Spinal cord (tissue), 10 donors: Measurements from ENCODE around the gene CIITA. TPM values are rescaled to one million over a fixed set of nuclear protein-coding genes. Genes with fewer than 3 reads are reported as not detected.

ENCODE experiments used
- DNase-seq, 6 donors: peaks; one replicate each; pipeline versions ENCODE4 v3.0.0 to v3.0.0-alpha.2; 2013 to 2015; ENCODE audit warnings: low spot score in 6 of 6, low read depth in 4 of 6
- H3K27ac ChIP-seq: one replicate; pipeline ENCODE4 v1.5.1; 2013; ENCODE audit warnings: low read depth, low read length, control low read depth
- H3K27me3 ChIP-seq: one replicate; pipeline ENCODE4 v1.6.1; 2013; ENCODE audit warnings: low read length; ENCODE audit not compliant: control insufficient read depth, insufficient read depth
- H3K36me3 ChIP-seq: one replicate; pipeline ENCODE4 v1.6.1; 2013; ENCODE audit warnings: low read length; ENCODE audit not compliant: control insufficient read depth, insufficient read depth
- H3K4me1 ChIP-seq: one replicate; pipeline ENCODE4 v1.6.1; 2013; ENCODE audit warnings: low read length; ENCODE audit not compliant: control insufficient read depth, insufficient read depth
- H3K4me3 ChIP-seq: one replicate; pipeline ENCODE4 v1.5.1; 2013; ENCODE audit warnings: low read depth, low read length, control low read depth
- H3K9me3 ChIP-seq: one replicate; pipeline ENCODE4 v1.6.1; 2013; ENCODE audit warnings: low read length; ENCODE audit not compliant: control insufficient read depth, insufficient read depth
- WGBS: methylation state at CpG from one replicate; pipeline ENCODE4 v1.1.5; 2013; ENCODE audit warnings: missing lambda C conversion rate; ENCODE audit not compliant: insufficient coverage; 5-methylcytosine and 5-hydroxymethylcytosine counted together
- polyA plus RNA-seq, 2 donors: library from polyadenylated mRNA; unstranded; fragments of 120-200 nt; gene quantifications; one replicate each; pipeline ENCODE4 v1.2.1, GENCODE V29; 2013; ENCODE audit not compliant: insufficient read length in 2 of 2
- total RNA-seq, 2 donors: library from RNA; depleted of rRNA in 1 of 2; stranded (reverse); fragments of 120-200 nt in 1 of 2; fragments of >200 nt in 1 of 2; gene quantifications; one replicate each; pipeline versions ENCODE4 v1.2.3 to v1.2.4, GENCODE V29; 2013 to 2014
- donor health status: healthy.

The CIITA gene
- total and polyA plus RNA-seq, 4 donors: 1.2 to 4.2 (median 1.7) TPM

DNA sequence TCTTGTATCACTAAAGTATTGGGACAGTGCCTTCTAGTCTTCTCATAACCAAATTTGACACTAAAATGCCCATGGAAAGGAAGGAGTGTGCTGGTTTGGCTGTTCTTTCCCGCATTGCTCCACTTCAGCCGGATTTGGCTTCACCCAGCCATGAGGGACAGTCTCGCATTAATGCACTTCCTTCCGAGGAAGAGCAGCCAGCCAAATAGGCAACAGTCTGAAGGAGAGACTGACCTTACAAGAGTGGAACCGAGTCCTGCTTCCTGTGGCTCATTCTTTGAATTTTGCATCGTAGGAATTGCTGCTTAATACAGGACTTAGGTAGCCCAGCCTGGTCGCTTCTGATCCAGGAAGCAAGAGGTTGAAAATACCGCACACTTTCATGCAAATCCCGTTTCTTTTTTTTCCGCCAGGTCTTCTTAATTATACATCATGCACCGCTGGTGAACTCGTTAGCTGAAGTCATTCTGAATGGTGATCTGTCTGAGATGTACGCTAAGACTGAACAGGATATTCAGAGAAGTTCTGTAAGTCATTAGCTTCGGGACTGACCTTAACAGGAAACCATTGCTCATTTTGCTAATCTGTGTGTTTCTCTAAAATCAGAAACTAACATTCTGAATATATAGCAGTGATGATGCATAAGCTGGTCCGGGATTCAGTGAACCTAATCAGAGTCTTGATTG lies 105.6 kb downstream of the CIITA start:
- 72% methylated on average over 8 of the region's 15 CpGs for WGBS
- Histone ChIP-seq H3K4me1 (peaks cover 31% of the 10 kb centered on the region), H3K9me3 (no peaks in the 10 kb centered on the region), H3K27ac (no peak overlapping the region), H3K36me3 (peaks cover 24% of the 10 kb centered on the region), H3K4me3 (no peak overlapping the region), H3K27me3 (no peaks in the 10 kb centered on the region)
- DNase-seq: no peak

GRCh38 chr16:10983159-10983558 lies 106.2 kb downstream of the CIITA start:
- no peaks in the 10 kb centered on the region for H3K27me3 ChIP-seq
- peaks cover 20% of the 10 kb centered on the region for H3K36me3 ChIP-seq
- H3K4me3 ChIP-seq: no peak overlapping the region
- H3K9me3 ChIP-seq: no peaks in the 10 kb centered on the region
- H3K27ac ChIP-seq: no peak overlapping the region
- no peak for DNase-seq
- H3K4me1 ChIP-seq: peaks cover 27% of the 10 kb centered on the region
- WGBS: 94% methylated on average over 8 of the region's 8 CpGs

DNA sequence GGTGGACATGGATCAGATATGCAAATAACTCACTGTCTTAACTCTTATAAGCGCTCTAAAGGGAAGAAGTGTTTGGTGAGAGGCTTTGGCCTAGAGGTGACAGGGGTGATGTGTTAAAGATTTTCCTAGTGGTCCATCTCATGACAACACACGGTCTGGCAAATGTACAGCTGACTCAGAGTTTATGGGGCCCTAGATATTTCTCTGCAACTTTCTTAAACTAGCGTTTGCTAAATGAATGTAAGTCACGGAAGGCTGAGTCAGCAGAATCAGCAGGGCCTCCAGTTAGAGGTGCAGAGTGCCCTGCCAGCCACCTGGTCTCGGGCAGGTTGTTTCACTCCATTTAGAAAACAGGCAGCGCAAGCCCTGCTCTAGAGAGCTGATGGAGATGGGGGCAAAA lies 107.5 kb downstream of the CIITA start:
- Histone ChIP-seq H3K27me3 (no peaks in the 10 kb centered on the region), H3K9me3 (no peaks in the 10 kb centered on the region), H3K36me3 (peaks cover 24% of the 10 kb centered on the region), H3K4me3 (no peak overlapping the region), H3K27ac (no peak overlapping the region), H3K4me1 (peaks cover 14% of the 10 kb centered on the region)
- no peak for DNase-seq
- WGBS: 74% methylated on average over 4 of the region's 6 CpGs

Other genes with a start within 250 kb of the CIITA start
- gene TEKT5, start 182.3 kb upstream of the CIITA start, total RNA-seq: under 1 TPM; 0.28 to 0.69 TPM
- gene TEKT5, start 182.3 kb upstream of the CIITA start, polyA plus RNA-seq: under 1 TPM; 0.27 to 0.51 TPM
- gene NUBP1, start 133.4 kb upstream of the CIITA start, total RNA-seq: 10 to 100 TPM; 13.1 to 34.2 TPM
- 10 to 100 TPM; 25.6 to 29.8 TPM for gene NUBP1, start 133.4 kb upstream of the CIITA start, polyA plus RNA-seq
- gene TVP23A, start 58.4 kb upstream of the CIITA start, total RNA-seq: 10 to 100 TPM in 1 of 2 donors, 1 to 10 TPM in 1; 8.5 to 10.8 TPM
- 10 to 100 TPM; 21.2 to 27.3 TPM for gene TVP23A, start 58.4 kb upstream of the CIITA start, polyA plus RNA-seq
- 10 to 100 TPM; 22.0 to 44.0 TPM for gene DEXI, start 65.3 kb downstream of the CIITA start, total RNA-seq
- gene DEXI, start 65.3 kb downstream of the CIITA start, polyA plus RNA-seq: 10 to 100 TPM; 48.3 to 50.3 TPM
- gene CLEC16A, start 67.4 kb downstream of the CIITA start, total RNA-seq: 10 to 100 TPM; 19.5 to 23.0 TPM
- gene CLEC16A, start 67.4 kb downstream of the CIITA start, polyA plus RNA-seq: 10 to 100 TPM; 27.3 to 38.4 TPM